ENCODE measurements around the gene NLRX1. TPM values are rescaled to one million over a fixed set of nuclear protein-coding genes. Genes with fewer than 3 reads are reported as not detected.
A peak's percentile ranks its signal among the peaks of the same experiment; 100 is the strongest.
"Not testable (repeated sequence)": the region's sequence is repeated elsewhere in the genome, so short reads cannot be mapped to it uniquely, and the experiment has no call there.

Gene NLRX1
- total and polyA plus RNA-seq, 2 experiments from 2014 or later = 13.4 to 28.0 TPM

DNA sequence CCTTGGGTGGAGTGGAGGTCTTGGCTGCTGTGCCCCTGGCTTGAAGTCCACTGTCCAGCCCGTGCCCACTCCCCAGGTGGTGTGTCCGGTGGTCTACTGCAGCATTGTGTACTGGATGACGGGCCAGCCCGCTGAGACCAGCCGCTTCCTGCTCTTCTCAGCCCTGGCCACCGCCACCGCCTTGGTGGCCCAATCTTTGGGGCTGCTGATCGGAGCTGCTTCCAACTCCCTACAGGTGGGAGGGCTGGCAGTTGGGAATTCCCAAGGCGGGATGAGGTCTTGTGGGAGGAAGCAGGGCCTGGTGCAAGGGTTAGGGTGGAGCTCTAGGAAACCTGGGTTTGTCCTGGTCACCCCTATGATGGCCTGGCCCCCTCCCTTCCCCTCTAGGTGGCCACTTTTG, 8.4 kb upstream of the NLRX1 start:
- Histone ChIP-seq H2AFZ (no peak overlapping the region), H4K20me1 (ENCODE audit: insufficient read depth) (no peaks in the 10 kb centered on the region), H3K36me3 (ENCODE audit: low read depth) (no peaks in the 10 kb centered on the region), H3K27ac (no peak overlapping the region), H3K9me3 (ENCODE audit: low read depth) (no peaks in the 10 kb centered on the region), H3K27me3 (replicated peaks; ENCODE audit: insufficient read depth) (no peaks in the 10 kb centered on the region), H3K4me3 (no peak overlapping the region), H3K9me2 (ENCODE audit: insufficient read depth) (no peaks in the 10 kb centered on the region), H3K9ac (no peak overlapping the region), H3K79me2 (ENCODE audit: insufficient read depth) (no peaks in the 10 kb centered on the region), H3K4me1 (ENCODE audit: insufficient read depth) (no peaks in the 10 kb centered on the region), H3K4me2 (ENCODE audit: unreplicated experiment) (no peak overlapping the region), H3F3A (ENCODE audit: insufficient read depth) (no peaks in the 10 kb centered on the region)
- WGBS, 2 experiments (ENCODE audit: low coverage in 1 of 2, low lambda C conversion rate in 2 of 2, missing lambda C conversion rate in 2 of 2) = 77 to 84% methylated on average over 9 of the region's 9 CpGs
- in situ Hi-C loops (cut with MboI) = no loop called here
- no peak for DNase-seq
- TF ChIP-seq EZH2 (IDR thresholded peaks at IDR 0.05; ENCODE audit: insufficient read depth, poor library complexity, severe bottlenecking) (no peak), EZH2phosphoT487 (IDR thresholded peaks at IDR 0.05; ENCODE audit: insufficient read depth, low read depth) (no peak)

DNA sequence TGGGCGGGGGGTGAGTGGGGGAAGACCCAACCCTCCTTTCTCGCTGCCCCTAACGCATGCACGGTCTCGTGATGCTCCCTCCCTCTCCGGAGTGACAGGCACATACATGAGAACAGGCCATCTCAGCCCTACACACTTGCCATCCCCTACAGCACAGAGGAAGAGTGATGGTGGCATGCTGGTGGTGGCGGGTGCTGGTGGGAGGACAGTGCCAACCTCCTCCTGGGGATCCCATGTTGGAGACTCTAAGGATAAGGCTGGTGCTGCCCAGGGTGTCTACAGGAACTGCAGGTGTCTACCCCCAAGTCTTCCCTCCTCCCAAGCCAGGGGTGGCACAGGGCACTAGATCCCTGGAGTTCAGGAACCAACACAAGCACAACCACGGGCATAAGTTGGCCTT, 6.7 kb upstream of the NLRX1 start:
- no peak overlapping the region for H3K4me3 ChIP-seq
- in situ Hi-C loops (cut with MboI) = no loop called here
- H3K4me2 ChIP-seq (ENCODE audit: unreplicated experiment) = no peak overlapping the region
- no peak overlapping the region for H2AFZ ChIP-seq
- no peaks in the 10 kb centered on the region for H3K79me2 ChIP-seq (ENCODE audit: insufficient read depth)
- no peak overlapping the region for H3K27ac ChIP-seq
- no peaks in the 10 kb centered on the region for H3K9me2 ChIP-seq (ENCODE audit: insufficient read depth)
- no peaks in the 10 kb centered on the region for H3K9me3 ChIP-seq (ENCODE audit: low read depth)
- no peaks in the 10 kb centered on the region for H3K27me3 ChIP-seq (replicated peaks; ENCODE audit: insufficient read depth)
- WGBS, 2 experiments (ENCODE audit: low coverage in 1 of 2, low lambda C conversion rate in 2 of 2, missing lambda C conversion rate in 2 of 2) = 63 to 65% methylated on average over 7 to 8 of the region's 8 CpGs
- no peaks in the 10 kb centered on the region for H4K20me1 ChIP-seq (ENCODE audit: insufficient read depth)
- DNase-seq = no peak
- H3K9ac ChIP-seq = no peak overlapping the region
- 0 out of 2 replicates have a peak, but pooled peaks cover 3% of the 10 kb centered on the region for H3F3A ChIP-seq (ENCODE audit: insufficient read depth)
- H3K36me3 ChIP-seq (ENCODE audit: low read depth) = no peaks in the 10 kb centered on the region
- TF ChIP-seq EZH2 (IDR thresholded peaks at IDR 0.05; ENCODE audit: insufficient read depth, poor library complexity, severe bottlenecking) (no peak), EZH2phosphoT487 (IDR thresholded peaks at IDR 0.05; ENCODE audit: insufficient read depth, low read depth) (no peak)
- no peaks in the 10 kb centered on the region for H3K4me1 ChIP-seq (ENCODE audit: insufficient read depth)

DNA sequence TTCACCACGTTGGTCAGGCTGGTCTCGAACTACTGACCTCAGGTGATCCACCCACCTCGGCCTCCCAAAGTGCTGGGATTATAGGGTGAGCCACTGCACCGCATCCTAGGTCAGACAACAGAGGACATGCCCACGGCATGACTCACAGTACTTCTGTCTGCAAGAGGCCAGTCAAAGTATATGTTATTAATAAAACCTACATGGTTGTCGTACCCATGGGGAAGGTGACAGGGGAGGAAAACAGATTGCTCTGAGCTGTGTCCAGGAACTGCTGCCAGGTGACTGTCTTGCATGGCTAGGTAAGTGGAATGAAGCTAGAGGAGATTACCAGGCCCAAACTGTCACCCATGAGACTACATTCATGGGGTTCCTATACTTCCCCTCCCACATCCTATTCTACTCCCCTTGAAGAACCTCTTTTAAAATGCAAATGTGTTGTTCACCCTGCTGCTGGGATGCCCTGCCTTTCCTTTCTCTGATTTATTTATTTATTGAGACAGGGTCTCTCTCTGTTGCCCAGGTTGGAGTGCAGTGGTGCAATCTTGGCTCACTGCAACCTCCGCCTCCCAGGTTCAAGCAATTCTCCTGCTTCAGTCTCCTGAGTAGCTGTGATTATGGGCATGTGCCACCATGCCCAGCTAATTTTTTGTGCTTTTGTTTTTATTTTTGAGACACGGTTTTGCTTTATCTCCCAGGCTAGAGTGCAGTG, 2.0 kb upstream of the NLRX1 start:
- no peak overlapping the region for H3K9ac ChIP-seq
- WGBS, 2 experiments (ENCODE audit: low coverage in 1 of 2, low lambda C conversion rate in 2 of 2, missing lambda C conversion rate in 2 of 2) = 54 to 60% methylated on average over 8 of the region's 8 CpGs
- H4K20me1 ChIP-seq (ENCODE audit: insufficient read depth) = no peaks in the 10 kb centered on the region
- TF ChIP-seq EZH2phosphoT487 (IDR thresholded peaks at IDR 0.05; ENCODE audit: insufficient read depth, low read depth) (no peak), EZH2 (IDR thresholded peaks at IDR 0.05; ENCODE audit: insufficient read depth, poor library complexity, severe bottlenecking) (no peak)
- H3K27me3 ChIP-seq (replicated peaks; ENCODE audit: insufficient read depth) = no peaks in the 10 kb centered on the region
- no peak overlapping the region for H3K27ac ChIP-seq
- no peak overlapping the region for H2AFZ ChIP-seq
- in situ Hi-C loops (cut with MboI) = no loop called here
- peak; percentile 75 for DNase-seq
- no peaks in the 10 kb centered on the region for H3K9me3 ChIP-seq (ENCODE audit: low read depth)
- H3F3A ChIP-seq (ENCODE audit: insufficient read depth) = 0 out of 2 replicates have a peak, but pooled peaks cover 4% of the 10 kb centered on the region
- no peaks in the 10 kb centered on the region for H3K36me3 ChIP-seq (ENCODE audit: low read depth)
- 0 out of 2 replicates have a peak, but pooled peaks cover 4% of the 10 kb centered on the region for H3K79me2 ChIP-seq (ENCODE audit: insufficient read depth)
- no peak overlapping the region for H3K4me3 ChIP-seq
- no peaks in the 10 kb centered on the region for H3K4me1 ChIP-seq (ENCODE audit: insufficient read depth)
- no peaks in the 10 kb centered on the region for H3K9me2 ChIP-seq (ENCODE audit: insufficient read depth)
- no peak overlapping the region for H3K4me2 ChIP-seq (ENCODE audit: unreplicated experiment)

DNA sequence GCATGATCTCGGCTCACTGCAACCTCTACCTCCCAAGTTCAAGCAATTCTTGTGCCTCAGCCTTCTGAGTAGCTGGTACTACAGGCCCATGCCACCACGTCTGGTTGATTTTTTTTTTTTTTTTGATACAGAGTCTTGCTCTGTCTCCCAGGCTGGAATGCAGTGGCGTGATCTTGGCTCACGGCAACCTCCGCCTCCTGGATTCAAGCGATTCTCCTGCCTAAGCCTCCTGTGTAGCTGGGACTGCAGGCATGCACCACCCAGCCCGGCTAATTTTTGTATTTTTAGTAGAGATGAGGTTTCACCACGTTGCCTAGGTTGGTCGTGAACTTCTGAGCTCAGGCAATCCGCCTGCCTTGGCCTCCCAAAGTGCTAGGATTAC, 1.5 kb upstream of the NLRX1 start:
- H3K4me3 ChIP-seq; H3K79me2 ChIP-seq (ENCODE audit: insufficient read depth); H4K20me1 ChIP-seq (ENCODE audit: insufficient read depth); H3K27ac ChIP-seq; H3K4me1 ChIP-seq (ENCODE audit: insufficient read depth); DNase-seq; H2AFZ ChIP-seq; H3K9me3 ChIP-seq (ENCODE audit: low read depth); in situ Hi-C loops (cut with MboI); H3K9me2 ChIP-seq (ENCODE audit: insufficient read depth); H3K4me2 ChIP-seq (ENCODE audit: unreplicated experiment); H3K9ac ChIP-seq; H3K36me3 ChIP-seq (ENCODE audit: low read depth); H3K27me3 ChIP-seq (replicated peaks; ENCODE audit: insufficient read depth); H3F3A ChIP-seq (ENCODE audit: insufficient read depth): not testable (repeated sequence)
- WGBS, 2 experiments (ENCODE audit: low coverage in 1 of 2, low lambda C conversion rate in 2 of 2, missing lambda C conversion rate in 2 of 2) = 82 to 84% methylated on average over 10 of the region's 10 CpGs
